ENCODE results near the gene RALGPS1.

- TF ChIP-seq CTCF (IDR thresholded peaks at IDR 0.05) (no peak), POLR2A (IDR thresholded peaks at IDR 0.05) (no peak)
Observed at GRCh38 chr9:127129073-127129717, 214.6 kb downstream of the RALGPS1 start.
